Upper lobe of left lung (tissue), 4 donors: ENCODE measurements around the gene ITPKC.
"Not testable (repeated sequence)": the region's sequence is repeated elsewhere in the genome, so short reads cannot be mapped to it uniquely, and the experiment has no call there.

Source experiments
- POLR2A ChIP-seq, 4 donors: fragments of 450-650 bp; IDR thresholded peaks; one replicate each; pipeline ENCODE4 v1.5.1; 2016 to 2017; ENCODE audit warnings: antibody characterized with exemption in 4 of 4, mild to moderate bottlenecking in 2 of 4
- POLR2AphosphoS5 ChIP-seq, 2 donors: sonication (generic); formaldehyde crosslinking; IDR thresholded peaks; one replicate each; pipeline ENCODE4 v1.5.1; 2017; ENCODE audit warnings: antibody characterized with exemption in 2 of 2
- TF ChIP-seq, protein P1 (sequence below), 6 experiments: fragments of 450-650 bp in 4 of 6; fragments of 200-600 bp in 2 of 6; sonication (generic) in 2 of 6; IDR thresholded peaks; one replicate each; pipeline ENCODE4 v1.5.1; 2016 to 2019; ENCODE audit warnings: antibody characterized with exemption in 6 of 6

DNA sequence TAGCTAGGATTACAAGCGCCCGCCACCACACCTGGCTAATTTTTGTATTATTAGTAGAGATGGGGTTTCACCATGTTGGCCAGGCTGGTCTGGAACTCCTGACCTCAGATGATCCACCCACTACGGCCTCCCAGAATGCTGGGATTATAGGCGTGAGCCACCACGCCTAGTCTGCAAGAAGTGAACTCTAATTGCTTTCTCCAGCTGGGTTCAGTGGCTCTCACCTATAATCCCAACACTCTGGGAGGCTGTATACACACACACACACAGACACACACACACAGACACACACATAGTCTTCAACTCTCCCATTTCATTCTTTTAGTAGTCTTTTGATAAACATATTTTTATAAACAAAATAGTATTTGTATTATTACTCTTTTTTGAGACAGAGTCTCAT is 13.2 kb downstream of the ITPKC start:
- not testable (repeated sequence) for TF ChIP-seq POLR2A, POLR2AphosphoS5 (IDR thresholded peaks at IDR 0.05)
- TF ChIP-seq, protein P1, sequence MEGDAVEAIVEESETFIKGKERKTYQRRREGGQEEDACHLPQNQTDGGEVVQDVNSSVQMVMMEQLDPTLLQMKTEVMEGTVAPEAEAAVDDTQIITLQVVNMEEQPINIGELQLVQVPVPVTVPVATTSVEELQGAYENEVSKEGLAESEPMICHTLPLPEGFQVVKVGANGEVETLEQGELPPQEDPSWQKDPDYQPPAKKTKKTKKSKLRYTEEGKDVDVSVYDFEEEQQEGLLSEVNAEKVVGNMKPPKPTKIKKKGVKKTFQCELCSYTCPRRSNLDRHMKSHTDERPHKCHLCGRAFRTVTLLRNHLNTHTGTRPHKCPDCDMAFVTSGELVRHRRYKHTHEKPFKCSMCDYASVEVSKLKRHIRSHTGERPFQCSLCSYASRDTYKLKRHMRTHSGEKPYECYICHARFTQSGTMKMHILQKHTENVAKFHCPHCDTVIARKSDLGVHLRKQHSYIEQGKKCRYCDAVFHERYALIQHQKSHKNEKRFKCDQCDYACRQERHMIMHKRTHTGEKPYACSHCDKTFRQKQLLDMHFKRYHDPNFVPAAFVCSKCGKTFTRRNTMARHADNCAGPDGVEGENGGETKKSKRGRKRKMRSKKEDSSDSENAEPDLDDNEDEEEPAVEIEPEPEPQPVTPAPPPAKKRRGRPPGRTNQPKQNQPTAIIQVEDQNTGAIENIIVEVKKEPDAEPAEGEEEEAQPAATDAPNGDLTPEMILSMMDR (IDR thresholded peaks at IDR 0.05), result not testable (repeated sequence)
